ENCODE data around the gene RAPGEF6.

RAPGEF6 gene

GRCh38 chr5:131581702-131582101 lies 53.3 kb downstream of the RAPGEF6 start:
- Histone ChIP-seq H3K9me3 (ENCODE audit: insufficient read depth, low read depth, low read length) (no peaks in the 10 kb centered on the region), H3K27me3 (ENCODE audit: insufficient read depth, low read length, poor library complexity, severe bottlenecking) (no peaks in the 10 kb centered on the region), H3K79me2 (ENCODE audit: insufficient read depth, low read length) (peaks cover 59% of the 10 kb centered on the region), H3K9me2 (replicated peaks; ENCODE audit: low read depth, low read length) (no peaks in the 10 kb centered on the region), H3K4me3 (ENCODE audit: low read length, poor library complexity, severe bottlenecking) (no peak overlapping the region), H3K9ac (ENCODE audit: low read depth, low read length, poor library complexity, severe bottlenecking) (no peak overlapping the region), H2AFZ (ENCODE audit: low read length) (no peak overlapping the region), H4K20me1 (ENCODE audit: insufficient read depth, low read length, poor library complexity, severe bottlenecking) (peaks cover 3% of the 10 kb centered on the region), H3K4me2 (ENCODE audit: low read depth, low read length, poor library complexity, severe bottlenecking) (no peak overlapping the region), H3K4me1 (ENCODE audit: insufficient read depth, low read length, poor library complexity, severe bottlenecking) (peaks cover 4% of the 10 kb centered on the region), H3K36me3 (ENCODE audit: insufficient read depth, low read length) (peaks cover 7% of the 10 kb centered on the region; the same call in 1 of the 2 replicates), H3F3A (ENCODE audit: low read depth) (no peaks in the 10 kb centered on the region)
- TF ChIP-seq EZH2phosphoT487 (IDR thresholded peaks at IDR 0.05; ENCODE audit: borderline replicate concordance) (no peak), CTCF (conservative IDR thresholded peaks at IDR 0.05; ENCODE audit: low read length) (no peak)

GRCh38 chr5:131579917-131580671 lies 54.9 kb downstream of the RAPGEF6 start:
- Histone ChIP-seq H4K20me1 (ENCODE audit: insufficient read depth, low read length, poor library complexity, severe bottlenecking) (peaks cover 3% of the 10 kb centered on the region), H3K4me1 (ENCODE audit: insufficient read depth, low read length, poor library complexity, severe bottlenecking) (peaks cover 4% of the 10 kb centered on the region), H3K9me3 (ENCODE audit: insufficient read depth, low read depth, low read length) (no peaks in the 10 kb centered on the region), H3K36me3 (ENCODE audit: insufficient read depth, low read length) (peaks cover 7% of the 10 kb centered on the region; the same call in 1 of the 2 replicates), H2AFZ (ENCODE audit: low read length) (no peak overlapping the region), H3K9ac (ENCODE audit: low read depth, low read length, poor library complexity, severe bottlenecking) (no peak overlapping the region), H3K27me3 (ENCODE audit: insufficient read depth, low read length, poor library complexity, severe bottlenecking) (no peaks in the 10 kb centered on the region), H3K9me2 (replicated peaks; ENCODE audit: low read depth, low read length) (no peaks in the 10 kb centered on the region), H3K79me2 (ENCODE audit: insufficient read depth, low read length) (peaks cover 49% of the 10 kb centered on the region), H3K4me2 (ENCODE audit: low read depth, low read length, poor library complexity, severe bottlenecking) (no peak overlapping the region), H3K4me3 (ENCODE audit: low read length, poor library complexity, severe bottlenecking) (no peak overlapping the region), H3F3A (ENCODE audit: low read depth) (no peaks in the 10 kb centered on the region)
- TF ChIP-seq EZH2phosphoT487 (IDR thresholded peaks at IDR 0.05; ENCODE audit: borderline replicate concordance), result no peak
- TF ChIP-seq CTCF (conservative IDR thresholded peaks at IDR 0.05; ENCODE audit: low read length), result no peak

GRCh38 chr5:131575660-131576227 lies 59.3 kb downstream of the RAPGEF6 start:
- no peak overlapping the region for H2AFZ ChIP-seq (ENCODE audit: low read length)
- no peaks in the 10 kb centered on the region for H3K4me1 ChIP-seq (ENCODE audit: insufficient read depth, low read length, poor library complexity, severe bottlenecking)
- no peaks in the 10 kb centered on the region for H4K20me1 ChIP-seq (ENCODE audit: insufficient read depth, low read length, poor library complexity, severe bottlenecking)
- no peaks in the 10 kb centered on the region for H3K27me3 ChIP-seq (ENCODE audit: insufficient read depth, low read length, poor library complexity, severe bottlenecking)
- no peaks in the 10 kb centered on the region for H3F3A ChIP-seq (ENCODE audit: low read depth)
- H3K4me2 ChIP-seq (ENCODE audit: low read depth, low read length, poor library complexity, severe bottlenecking), result no peak overlapping the region
- no peak overlapping the region for H3K9ac ChIP-seq (ENCODE audit: low read depth, low read length, poor library complexity, severe bottlenecking)
- H3K4me3 ChIP-seq (ENCODE audit: low read length, poor library complexity, severe bottlenecking), result no peak overlapping the region
- no peaks in the 10 kb centered on the region for H3K9me3 ChIP-seq (ENCODE audit: insufficient read depth, low read depth, low read length)
- TF ChIP-seq CTCF (conservative IDR thresholded peaks at IDR 0.05; ENCODE audit: low read length), result no peak
- TF ChIP-seq EZH2phosphoT487 (IDR thresholded peaks at IDR 0.05; ENCODE audit: borderline replicate concordance), result no peak
- H3K9me2 ChIP-seq (replicated peaks; ENCODE audit: low read depth, low read length), result no peaks in the 10 kb centered on the region
- H3K36me3 ChIP-seq (ENCODE audit: insufficient read depth, low read length), result peaks cover 7% of the 10 kb centered on the region; the same call in 1 of the 2 replicates
- H3K79me2 ChIP-seq (ENCODE audit: insufficient read depth, low read length), result peaks cover 26% of the 10 kb centered on the region; the same call in 1 of the 2 replicates
